ENCODE measurements around the gene SPTBN1.

GRCh38 chr2:54419388-54419787 is 36.7 kb upstream of the SPTBN1 start:
- no peak for TF ChIP-seq CTCF (IDR thresholded peaks at IDR 0.05)
- no peak for TF ChIP-seq POLR2A (IDR thresholded peaks at IDR 0.05)
- no peak for TF ChIP-seq POLR2AphosphoS5 (IDR thresholded peaks at IDR 0.05)

All from stomach (tissue), 4 donors.